ENCODE measurements around the gene ZNF438.

DNA sequence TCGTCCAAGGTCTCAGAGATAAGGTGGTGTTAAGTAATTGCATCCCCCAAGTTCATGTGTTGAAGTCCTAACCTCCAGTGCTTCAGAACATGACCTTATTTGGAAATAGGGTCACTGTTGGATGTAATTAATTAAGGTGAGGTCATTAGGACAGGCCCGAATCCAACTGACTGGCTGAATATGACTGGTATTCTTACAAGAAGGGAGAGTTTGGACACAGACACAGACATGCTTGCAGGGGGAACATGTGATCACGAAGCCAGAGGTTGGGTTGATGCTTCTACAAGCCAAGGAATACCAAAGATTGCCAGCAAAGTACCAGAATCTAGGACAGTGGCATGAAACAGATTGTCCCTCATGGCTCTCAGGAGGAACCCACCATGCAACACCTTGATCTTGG is 228.6 kb downstream of the ZNF438 start:
- TF ChIP-seq TARDBP (IDR thresholded peaks at IDR 0.05) (no peak), BHLHE40 (IDR thresholded peaks at IDR 0.05; ENCODE audit: borderline replicate concordance) (no peak), FOXA1 (IDR thresholded peaks at IDR 0.05) (no peak), SUZ12 (IDR thresholded peaks at IDR 0.05) (no peak), HDGF (IDR thresholded peaks at IDR 0.05; ENCODE audit: borderline replicate concordance) (no peak), NFRKB (IDR thresholded peaks at IDR 0.05) (no peak), FOXM1 (IDR thresholded peaks at IDR 0.05; ENCODE audit: borderline replicate concordance) (no peak), SP1 (IDR thresholded peaks at IDR 0.05) (no peak), CTBP1 (IDR thresholded peaks at IDR 0.05; ENCODE audit: borderline replicate concordance) (no peak), FOXK2 (IDR thresholded peaks at IDR 0.05) (no peak)
- TF ChIP-seq, protein P1, sequence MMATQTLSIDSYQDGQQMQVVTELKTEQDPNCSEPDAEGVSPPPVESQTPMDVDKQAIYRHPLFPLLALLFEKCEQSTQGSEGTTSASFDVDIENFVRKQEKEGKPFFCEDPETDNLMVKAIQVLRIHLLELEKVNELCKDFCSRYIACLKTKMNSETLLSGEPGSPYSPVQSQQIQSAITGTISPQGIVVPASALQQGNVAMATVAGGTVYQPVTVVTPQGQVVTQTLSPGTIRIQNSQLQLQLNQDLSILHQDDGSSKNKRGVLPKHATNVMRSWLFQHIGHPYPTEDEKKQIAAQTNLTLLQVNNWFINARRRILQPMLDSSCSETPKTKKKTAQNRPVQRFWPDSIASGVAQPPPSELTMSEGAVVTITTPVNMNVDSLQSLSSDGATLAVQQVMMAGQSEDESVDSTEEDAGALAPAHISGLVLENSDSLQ (IDR thresholded peaks at IDR 0.05) = no peak
